A673 (cell line): ENCODE measurements around the gene STEAP3. TPM values are rescaled to one million over a fixed set of nuclear protein-coding genes. Genes with fewer than 3 reads are reported as not detected.

ENCODE experiments used
- BruUV-seq: library from RNA; stranded (reverse); fragments of 400-500 nt; replicated peaks from 2 replicates; lab custom pipeline; 2021; lab: Mats Ljungman, UMichigan
- CTCF ChIA-PET: fragments of 300-600 bp; sonication (Branson Sonifier 250); formaldehyde crosslinking; loops from one replicate; lab custom pipeline; 2022; ENCODE audit warnings: antibody characterized with exemption; lab: Charles Lee
- POLR2A ChIA-PET: fragments of 300-600 bp; sonication (Branson Sonifier 250); formaldehyde crosslinking; loops from one replicate; lab custom pipeline; 2022; ENCODE audit warnings: antibody characterized with exemption; ENCODE audit not compliant: low non-redundant PET; lab: Charles Lee
- DNase-seq: peaks from one replicate; pipeline ENCODE4 v3.0.0-alpha.2; 2015; ENCODE audit warnings: low spot score
- H3K27ac ChIP-seq: fragments of 200-600 bp; sonication (generic); 2 replicates; pipeline ENCODE4 v1.5.1; 2016; ENCODE audit warnings: mixed run types, low read depth, mild to moderate bottlenecking, mixed read lengths, antibody characterized with exemption, low read length; ENCODE audit not compliant: poor library complexity, severe bottlenecking
- H3K27me3 ChIP-seq: fragments of 200-600 bp; sonication (generic); replicated peaks from 2 replicates; pipeline ENCODE4 v1.6.1; 2017; ENCODE audit warnings: mixed run types, low read depth, mild to moderate bottlenecking, mixed read lengths, antibody characterized with exemption, low read length; ENCODE audit not compliant: insufficient read depth, poor library complexity
- H3K36me3 ChIP-seq: fragments of 200-600 bp; sonication (generic); 2 replicates; pipeline ENCODE4 v1.6.1; 2016; ENCODE audit warnings: mixed run types, mild to moderate bottlenecking, mixed read lengths, antibody characterized with exemption, low read length; ENCODE audit not compliant: insufficient read depth, poor library complexity, severe bottlenecking
- H3K4me1 ChIP-seq: fragments of 200-600 bp; sonication (generic); 2 replicates; pipeline ENCODE4 v1.6.1; 2017; ENCODE audit warnings: mixed run types, mild to moderate bottlenecking, mixed read lengths, antibody characterized with exemption, low read length; ENCODE audit not compliant: insufficient read depth, poor library complexity, severe bottlenecking
- H3K4me3 ChIP-seq: fragments of 200-600 bp; sonication (generic); 2 replicates; pipeline ENCODE4 v1.5.1; 2016; ENCODE audit warnings: low read depth, mixed run types, mild to moderate bottlenecking, mixed read lengths, low read length; ENCODE audit not compliant: poor library complexity, severe bottlenecking
- H3K9me3 ChIP-seq: fragments of 200-600 bp; sonication (generic); 2 replicates; pipeline ENCODE4 v1.6.1; 2016; ENCODE audit warnings: mixed run types, low read depth, mild to moderate bottlenecking, mixed read lengths, antibody characterized with exemption, low read length; ENCODE audit not compliant: poor library complexity, severe bottlenecking
- EZH2 ChIP-seq: fragments of 200-600 bp; sonication (generic); IDR thresholded peaks from 2 replicates; pipeline ENCODE4 v1.6.1; 2017; ENCODE audit warnings: borderline replicate concordance, low read depth, mild to moderate bottlenecking, mixed read lengths, antibody characterized with exemption, low read length; ENCODE audit not compliant: poor library complexity, severe bottlenecking
- intact Hi-C: fragments of 100-400 bp; cut with micrococcal nuclease; formaldehyde crosslinking; loops from one replicate; pipeline ENCODE4 v1.10.0; 2022; ENCODE audit not compliant: unreplicated experiment
- total RNA-seq: library from RNA; stranded (reverse); gene quantifications from 2 replicates; pipeline ENCODE4 v1.2.3, GENCODE V29; 2021
- TF ChIP-seq, protein P1 (sequence below): fragments of 300-800, 200-600 bp; sonication (generic); conservative IDR thresholded peaks from 2 replicates; pipeline ENCODE4 v1.5.1; 2017; ENCODE audit warnings: low read depth, mild to moderate bottlenecking, antibody characterized with exemption, low read length, moderate library complexity, mixed read lengths

STEAP3 gene
- total RNA-seq, 1 experiment from 2014 or later = 20.3 TPM

DNA sequence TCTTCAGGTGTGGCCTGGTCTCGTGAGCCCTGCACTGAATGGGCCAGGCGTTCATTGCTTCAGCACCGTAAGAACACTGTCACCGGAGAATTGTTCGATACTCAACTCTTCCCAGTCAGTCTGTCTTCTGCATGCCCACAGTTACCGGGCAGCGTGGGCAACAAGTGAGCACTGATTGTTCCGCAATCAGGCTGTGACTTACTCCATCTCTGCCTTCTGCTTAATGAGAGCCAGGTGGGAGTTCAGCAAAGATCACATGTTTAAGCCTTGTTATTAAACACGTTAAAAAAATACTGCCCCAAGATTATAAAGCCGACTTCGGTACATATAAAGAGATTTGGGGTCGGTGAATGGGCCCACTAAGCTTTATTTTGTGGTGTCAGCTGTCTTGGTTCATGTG lies 3.7 kb downstream of the STEAP3 start:
- H3K36me3 ChIP-seq = no peaks in the 10 kb centered on the region
- H3K4me1 ChIP-seq = peaks cover 40% of the 10 kb centered on the region
- ChIA-PET CTCF (no interaction called here), POLR2A (interaction anchor here (0.7 kb wide), 1 partner anchor 99 kb away, joined by 3 read pairs; no protein-coding TSS in a partner anchor)
- intact Hi-C loops = no loop called here
- no peak for DNase-seq
- no peaks in the 10 kb centered on the region for H3K9me3 ChIP-seq
- no peaks in the 10 kb centered on the region for H3K27me3 ChIP-seq
- no peak overlapping the region for H3K4me3 ChIP-seq
- TF ChIP-seq, protein P1, sequence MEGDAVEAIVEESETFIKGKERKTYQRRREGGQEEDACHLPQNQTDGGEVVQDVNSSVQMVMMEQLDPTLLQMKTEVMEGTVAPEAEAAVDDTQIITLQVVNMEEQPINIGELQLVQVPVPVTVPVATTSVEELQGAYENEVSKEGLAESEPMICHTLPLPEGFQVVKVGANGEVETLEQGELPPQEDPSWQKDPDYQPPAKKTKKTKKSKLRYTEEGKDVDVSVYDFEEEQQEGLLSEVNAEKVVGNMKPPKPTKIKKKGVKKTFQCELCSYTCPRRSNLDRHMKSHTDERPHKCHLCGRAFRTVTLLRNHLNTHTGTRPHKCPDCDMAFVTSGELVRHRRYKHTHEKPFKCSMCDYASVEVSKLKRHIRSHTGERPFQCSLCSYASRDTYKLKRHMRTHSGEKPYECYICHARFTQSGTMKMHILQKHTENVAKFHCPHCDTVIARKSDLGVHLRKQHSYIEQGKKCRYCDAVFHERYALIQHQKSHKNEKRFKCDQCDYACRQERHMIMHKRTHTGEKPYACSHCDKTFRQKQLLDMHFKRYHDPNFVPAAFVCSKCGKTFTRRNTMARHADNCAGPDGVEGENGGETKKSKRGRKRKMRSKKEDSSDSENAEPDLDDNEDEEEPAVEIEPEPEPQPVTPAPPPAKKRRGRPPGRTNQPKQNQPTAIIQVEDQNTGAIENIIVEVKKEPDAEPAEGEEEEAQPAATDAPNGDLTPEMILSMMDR = no peak
- no peak for TF ChIP-seq EZH2
- H3K27ac ChIP-seq = no peak overlapping the region
- no TSS peak for BruUV-seq

GRCh38 chr2:119228136-119228535 lies 4.5 kb downstream of the STEAP3 start:
- no TSS peak for BruUV-seq
- no peak for DNase-seq
- intact Hi-C loops = no loop called here
- CTCF ChIA-PET = no interaction called here
- Histone ChIP-seq H3K27me3 (no peaks in the 10 kb centered on the region), H3K4me1 (peaks cover 45% of the 10 kb centered on the region), H3K36me3 (no peaks in the 10 kb centered on the region), H3K27ac (no peak overlapping the region), H3K4me3 (no peak overlapping the region), H3K9me3 (no peaks in the 10 kb centered on the region)
- TF ChIP-seq EZH2 = no peak
- TF ChIP-seq, protein P1 = no peak
- POLR2A ChIA-PET = no interaction called here

DNA sequence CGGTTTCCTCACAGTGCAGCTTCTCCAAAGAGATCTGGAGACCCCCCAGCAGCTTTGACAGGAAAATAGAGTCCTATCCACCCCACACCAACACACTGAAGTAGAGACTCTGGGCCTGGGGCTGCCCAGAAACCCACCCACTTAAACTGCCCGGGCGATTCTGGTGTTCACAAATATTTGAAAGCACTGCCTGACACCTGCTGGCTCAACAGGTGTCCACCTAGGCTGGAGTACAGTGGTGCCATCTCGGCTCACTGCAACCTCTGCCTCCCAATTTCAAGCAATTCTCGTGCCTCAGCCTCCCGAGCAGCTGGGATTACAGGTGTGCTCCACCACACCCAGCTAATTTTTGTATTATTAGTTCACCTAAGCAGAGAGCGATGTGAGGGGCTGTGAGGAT lies 5.3 kb downstream of the STEAP3 start:
- Histone ChIP-seq H3K36me3 (no peaks in the 10 kb centered on the region), H3K27ac (no peak overlapping the region), H3K4me1 (peaks cover 49% of the 10 kb centered on the region), H3K27me3 (no peaks in the 10 kb centered on the region), H3K9me3 (no peaks in the 10 kb centered on the region), H3K4me3 (no peak overlapping the region)
- ChIA-PET CTCF (no interaction called here), POLR2A (no interaction called here)
- no peak for DNase-seq
- intact Hi-C loops = no loop called here
- no TSS peak for BruUV-seq
- TF ChIP-seq, protein P1 = no peak
- TF ChIP-seq EZH2 = no peak
